SU-DHL-6 (cell line): Measurements from ENCODE around the gene NTSR1.

ENCODE experiments used
- H2AFZ ChIP-seq: fragments of 200-600 bp; sonication (generic); 2 replicates; pipeline ENCODE4 v1.6.1; 2014; ENCODE audit warnings: low read depth, mild to moderate bottlenecking, moderate library complexity, mixed read lengths, antibody characterized with exemption, low read length; ENCODE audit not compliant: severe bottlenecking
- H3F3A ChIP-seq: fragments of 200-600 bp; shearing (Covaris generic); 2 replicates; pipeline ENCODE4 v1.6.0; 2016; ENCODE audit warnings: antibody characterized with exemption, mild to moderate bottlenecking; ENCODE audit not compliant: insufficient read depth
- H3K27ac ChIP-seq: fragments of 200-600 bp; sonication (generic); 2 replicates; pipeline ENCODE4 v1.5.1; 2016; ENCODE audit warnings: low read depth, mild to moderate bottlenecking, low read length, moderate library complexity, mixed read lengths
- H3K27me3 ChIP-seq: fragments of 200-600 bp; sonication (generic), shearing (Covaris generic); 2 replicates; pipeline ENCODE4 v1.6.0; 2014; ENCODE audit warnings: mild to moderate bottlenecking, low read length
- H3K36me3 ChIP-seq: fragments of 200-600 bp; sonication (generic); 2 replicates; pipeline ENCODE4 v1.6.1; 2014; ENCODE audit warnings: mild to moderate bottlenecking, low read length, mixed read lengths
- H3K4me2 ChIP-seq: fragments of 300-600, 200-600 bp; shearing (Covaris generic), sonication (generic); 2 replicates; pipeline ENCODE4 v1.6.0; 2014; ENCODE audit warnings: low read length, low read depth, mild to moderate bottlenecking; ENCODE audit not compliant: poor library complexity, severe bottlenecking
- H3K4me3 ChIP-seq: fragments of 200-600 bp; sonication (generic); 2 replicates; pipeline ENCODE4 v1.5.1; 2014; ENCODE audit warnings: antibody characterized with exemption, low read length, mild to moderate bottlenecking, mixed read lengths; ENCODE audit not compliant: insufficient read depth, poor library complexity, severe bottlenecking
- H3K79me2 ChIP-seq: fragments of 200-600 bp; sonication (generic); 2 replicates; pipeline ENCODE4 v1.6.1; 2014; ENCODE audit warnings: mild to moderate bottlenecking, low read length, moderate library complexity; ENCODE audit not compliant: insufficient read depth
- H3K9ac ChIP-seq: fragments of 200-600 bp; sonication (generic); 2 replicates; pipeline ENCODE4 v1.7.0; 2014; ENCODE audit warnings: mild to moderate bottlenecking, low read length
- H3K9me2 ChIP-seq: fragments of 200-600 bp; sonication (generic); replicated peaks from 2 replicates; pipeline ENCODE4 v1.6.1; 2014; ENCODE audit warnings: low read length; ENCODE audit not compliant: insufficient read depth
- H3K9me3 ChIP-seq: fragments of 200-600 bp; sonication (generic); 2 replicates; pipeline ENCODE4 v1.6.1; 2014; ENCODE audit warnings: low read length, mixed read lengths; ENCODE audit not compliant: insufficient read depth
- H4K20me1 ChIP-seq: fragments of 200-600 bp; sonication (generic); 2 replicates; pipeline ENCODE4 v1.6.1; 2014; ENCODE audit warnings: low read depth, mild to moderate bottlenecking, antibody characterized with exemption, low read length, moderate library complexity, mixed read lengths
- EZH2phosphoT487 ChIP-seq: fragments of 200-600 bp; sonication (generic), shearing (Covaris generic); conservative IDR thresholded peaks from 2 replicates; pipeline ENCODE4 v1.6.1; 2018; ENCODE audit warnings: mild to moderate bottlenecking, antibody characterized with exemption, low read length, moderate library complexity, mixed read lengths
- TF ChIP-seq, protein P1 (sequence below): fragments of 200-600 bp; sonication (generic); IDR thresholded peaks from one replicate; pipeline ENCODE4 v1.5.1; 2017; ENCODE audit warnings: antibody characterized with exemption, mild to moderate bottlenecking, low read length, moderate library complexity; ENCODE audit not compliant: insufficient read depth, poor library complexity, severe bottlenecking

NTSR1 gene

DNA sequence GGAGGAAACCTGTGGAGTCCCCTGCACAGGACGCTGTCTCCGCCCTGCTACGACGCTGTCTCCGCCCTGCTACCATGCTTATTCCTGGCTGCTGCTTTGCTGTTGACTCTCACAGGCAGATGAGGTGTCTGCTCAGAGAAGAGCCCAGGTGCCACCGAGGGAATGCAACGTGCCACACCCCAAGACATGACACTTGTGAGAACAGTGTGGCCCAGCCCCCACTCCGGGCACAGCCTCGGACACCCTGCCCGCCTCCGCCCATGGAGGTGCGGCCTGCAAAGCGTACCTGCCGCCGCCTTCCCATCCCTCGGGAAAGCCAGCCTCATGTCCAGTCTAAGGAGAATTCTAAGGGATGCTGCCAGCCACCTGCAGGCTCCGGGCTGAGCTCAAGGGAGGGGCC, 72.1 kb downstream of the NTSR1 start:
- H2AFZ ChIP-seq: no peak overlapping the region
- H3K27ac ChIP-seq: no peak overlapping the region
- no peaks in the 10 kb centered on the region for H3F3A ChIP-seq
- no peak overlapping the region for H3K4me2 ChIP-seq
- H3K9ac ChIP-seq: no peak overlapping the region
- no peaks in the 10 kb centered on the region for H3K9me2 ChIP-seq
- H4K20me1 ChIP-seq: no peaks in the 10 kb centered on the region
- no peak overlapping the region for H3K4me3 ChIP-seq
- no peak for TF ChIP-seq EZH2phosphoT487
- TF ChIP-seq, protein P1, sequence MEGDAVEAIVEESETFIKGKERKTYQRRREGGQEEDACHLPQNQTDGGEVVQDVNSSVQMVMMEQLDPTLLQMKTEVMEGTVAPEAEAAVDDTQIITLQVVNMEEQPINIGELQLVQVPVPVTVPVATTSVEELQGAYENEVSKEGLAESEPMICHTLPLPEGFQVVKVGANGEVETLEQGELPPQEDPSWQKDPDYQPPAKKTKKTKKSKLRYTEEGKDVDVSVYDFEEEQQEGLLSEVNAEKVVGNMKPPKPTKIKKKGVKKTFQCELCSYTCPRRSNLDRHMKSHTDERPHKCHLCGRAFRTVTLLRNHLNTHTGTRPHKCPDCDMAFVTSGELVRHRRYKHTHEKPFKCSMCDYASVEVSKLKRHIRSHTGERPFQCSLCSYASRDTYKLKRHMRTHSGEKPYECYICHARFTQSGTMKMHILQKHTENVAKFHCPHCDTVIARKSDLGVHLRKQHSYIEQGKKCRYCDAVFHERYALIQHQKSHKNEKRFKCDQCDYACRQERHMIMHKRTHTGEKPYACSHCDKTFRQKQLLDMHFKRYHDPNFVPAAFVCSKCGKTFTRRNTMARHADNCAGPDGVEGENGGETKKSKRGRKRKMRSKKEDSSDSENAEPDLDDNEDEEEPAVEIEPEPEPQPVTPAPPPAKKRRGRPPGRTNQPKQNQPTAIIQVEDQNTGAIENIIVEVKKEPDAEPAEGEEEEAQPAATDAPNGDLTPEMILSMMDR: no peak
- H3K79me2 ChIP-seq: no peaks in the 10 kb centered on the region
- no peaks in the 10 kb centered on the region for H3K36me3 ChIP-seq
- no peaks in the 10 kb centered on the region for H3K27me3 ChIP-seq
- no peaks in the 10 kb centered on the region for H3K9me3 ChIP-seq

DNA sequence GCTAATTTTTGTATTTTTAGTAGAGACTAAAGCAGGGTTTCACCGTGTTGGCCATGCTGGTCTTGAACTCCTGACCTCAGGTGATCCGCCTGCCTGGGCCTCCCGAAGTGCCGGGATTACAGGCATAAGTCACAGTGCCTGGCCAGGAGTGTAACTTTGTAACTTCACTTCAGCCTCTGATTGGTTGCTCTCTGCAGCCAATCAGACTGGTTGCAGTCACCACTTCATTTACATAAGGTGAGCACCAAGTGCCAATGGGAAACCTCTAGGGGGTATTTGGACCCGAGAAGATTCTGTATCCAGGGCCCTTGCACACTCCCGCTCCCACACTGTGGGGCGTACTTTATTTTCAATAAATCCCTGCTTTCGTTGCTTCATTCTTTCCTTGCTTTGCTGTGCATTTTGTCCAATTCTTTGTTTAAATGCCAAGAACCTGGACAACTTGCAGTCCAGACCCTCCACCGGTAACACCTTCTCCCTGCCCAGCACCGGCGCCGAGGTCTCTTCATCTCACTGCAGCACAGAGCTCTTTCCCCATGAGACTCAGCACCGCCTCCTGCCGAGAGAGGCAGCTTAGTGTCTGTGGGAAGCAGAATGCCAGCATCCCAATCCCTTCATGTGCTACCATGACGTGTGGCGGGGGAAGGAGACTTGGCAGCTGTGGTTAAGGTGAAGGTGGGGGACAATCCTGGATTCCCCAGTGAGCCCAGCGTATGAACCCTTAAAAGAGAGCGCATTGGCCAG, 73.7 kb downstream of the NTSR1 start:
- H4K20me1 ChIP-seq: no peaks in the 10 kb centered on the region
- no peak for TF ChIP-seq EZH2phosphoT487
- TF ChIP-seq, protein P1: no peak
- H3K9ac ChIP-seq: no peak overlapping the region
- no peak overlapping the region for H3K4me2 ChIP-seq
- no peaks in the 10 kb centered on the region for H3K36me3 ChIP-seq
- no peaks in the 10 kb centered on the region for H3K79me2 ChIP-seq
- H3K27me3 ChIP-seq: no peaks in the 10 kb centered on the region
- no peaks in the 10 kb centered on the region for H3F3A ChIP-seq
- no peaks in the 10 kb centered on the region for H3K9me2 ChIP-seq
- no peak overlapping the region for H3K4me3 ChIP-seq
- no peak overlapping the region for H3K27ac ChIP-seq
- H2AFZ ChIP-seq: no peak overlapping the region
- H3K9me3 ChIP-seq: no peaks in the 10 kb centered on the region

DNA sequence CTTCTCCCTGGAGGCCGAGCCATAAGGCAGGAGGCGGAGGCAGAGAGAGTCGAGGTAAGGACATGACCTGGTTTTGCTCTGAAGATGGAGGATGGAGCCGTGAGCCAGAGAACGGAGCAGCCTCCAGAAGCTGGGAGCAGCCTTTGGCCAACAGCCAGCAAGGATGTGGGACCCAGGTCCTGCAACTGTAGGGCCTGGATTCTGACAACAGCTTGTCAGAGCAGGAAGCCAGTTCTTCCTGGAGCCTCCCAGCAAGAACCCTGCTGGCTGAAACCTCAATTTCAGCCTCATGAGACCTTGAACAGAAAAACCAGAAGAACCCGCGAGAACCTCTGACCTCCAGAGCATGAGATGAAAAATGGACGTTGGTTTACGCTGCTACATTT, 74.2 kb downstream of the NTSR1 start:
- Histone ChIP-seq H3K4me3 (no peak overlapping the region), H3K9me3 (no peaks in the 10 kb centered on the region), H3K79me2 (no peaks in the 10 kb centered on the region), H3K27me3 (no peaks in the 10 kb centered on the region), H3F3A (no peaks in the 10 kb centered on the region), H2AFZ (no peak overlapping the region), H3K4me2 (no peak overlapping the region), H4K20me1 (no peaks in the 10 kb centered on the region), H3K9ac (no peak overlapping the region), H3K27ac (no peak overlapping the region), H3K36me3 (no peaks in the 10 kb centered on the region), H3K9me2 (no peaks in the 10 kb centered on the region)
- TF ChIP-seq, protein P1: no peak
- no peak for TF ChIP-seq EZH2phosphoT487
